HepG2 (cell line): ENCODE results near the gene CMIP. TPM values are rescaled to one million over a fixed set of nuclear protein-coding genes. Genes with fewer than 3 reads are reported as not detected.

ENCODE experiments used
- ATAC-seq: fragments of 200-7000 bp; cut with Tn5 transposase; 3 replicates; pipeline ENCODE4 v1.9.1; 2020; ENCODE audit warnings: mild to moderate bottlenecking, moderate library complexity
- BruUV-seq: library from RNA; stranded (reverse); fragments of 400-500 nt; replicated peaks from 2 replicates; lab custom pipeline; 2021; lab: Mats Ljungman, UMichigan
- CTCF ChIA-PET: fragments of 300-600 bp; formaldehyde crosslinking; extraction: SDS; loops from one replicate; lab custom pipeline; 2021; ENCODE audit warnings: low total read pairs, inconsistent platforms, low intra/inter-chr PET ratio; lab: Yijun Ruan, JAX
- POLR2A ChIA-PET: fragments of 350-600 bp; sonication (Branson Sonifier 250); formaldehyde crosslinking; loops from one replicate; lab custom pipeline; 2020; ENCODE audit warnings: antibody characterized with exemption, inconsistent platforms; lab: Yijun Ruan, JAX
- DNase-seq: peaks from one replicate; pipeline ENCODE4 v3.0.0-alpha.2; 2015; ENCODE audit warnings: low spot score
- FAIRE-seq: peaks from 3 replicates; lab custom pipeline; 2011; peaks lifted over from hg19 to GRCh38; lab: Jason Lieb, UNC
- H2AFZ ChIP-seq: one replicate; pipeline ENCODE4 v1.6.1; 2011; ENCODE audit warnings: low read length, inconsistent platforms
- H3K27ac ChIP-seq: fragments of 300-600 bp; 3 replicates; pipeline ENCODE4 v1.8.0; 2011; ENCODE audit warnings: mixed run types, mild to moderate bottlenecking, mixed read lengths, low read length, inconsistent platforms; ENCODE audit not compliant: insufficient read depth; ENCODE audit errors: extremely low read length
- H3K27me3 ChIP-seq, 2 experiments: fragments of 200-600 bp in 1 of 2; 2 replicates in 1 of 2; 3 replicates in 1 of 2; pipeline versions ENCODE4 v1.6.0 to v1.8.0; 2011; ENCODE audit warnings: low read length in 2 of 2, mild to moderate bottlenecking in 2 of 2, moderate library complexity in 2 of 2, inconsistent platforms in 1 of 2; ENCODE audit not compliant: insufficient read depth in 2 of 2, control insufficient read depth in 1 of 2
- H3K36me3 ChIP-seq, 2 experiments: fragments of 200-600 bp in 1 of 2; replicated peaks in 1 of 2; 2 replicates in 1 of 2; 3 replicates in 1 of 2; pipeline versions ENCODE4 v1.5.1 to v1.8.0; 2011; ENCODE audit warnings: low read length in 2 of 2, inconsistent platforms in 1 of 2; ENCODE audit not compliant: insufficient read depth in 2 of 2, control insufficient read depth in 1 of 2
- H3K4me1 ChIP-seq: 2 replicates; pipeline ENCODE4 v1.5.1; 2012; ENCODE audit warnings: low read length, inconsistent platforms; ENCODE audit not compliant: insufficient read depth
- H3K4me2 ChIP-seq: 2 replicates; pipeline ENCODE4 v1.6.0; 2011; ENCODE audit warnings: low read depth, low read length, inconsistent platforms
- H3K4me3 ChIP-seq, 3 experiments: fragments of 200-600 bp in 1 of 3; sonication (generic), shearing (Covaris generic) in 1 of 3; replicated peaks in 1 of 3; 2 replicates each; pipeline ENCODE4 v1.5.1; 2011 to 2016; ENCODE audit warnings: low read length in 3 of 3, inconsistent platforms in 2 of 3, low read depth in 2 of 3, mild to moderate bottlenecking in 2 of 3, control low read depth in 1 of 3, mixed read lengths in 1 of 3; ENCODE audit not compliant: insufficient read depth in 1 of 3
- H3K79me2 ChIP-seq: one replicate; pipeline ENCODE4 v1.6.1; 2011; ENCODE audit warnings: low read length, inconsistent platforms; ENCODE audit not compliant: insufficient read depth
- H3K9ac ChIP-seq: 2 replicates; pipeline ENCODE4 v1.6.0; 2011; ENCODE audit warnings: mild to moderate bottlenecking, low read depth, low read length, inconsistent platforms; ENCODE audit not compliant: insufficient read depth
- H3K9me3 ChIP-seq: 2 replicates; pipeline ENCODE4 v1.5.1; 2012; ENCODE audit warnings: mild to moderate bottlenecking, low read length
- H4K20me1 ChIP-seq: 2 replicates; pipeline ENCODE4 v1.6.0; 2011; ENCODE audit warnings: inconsistent platforms, mild to moderate bottlenecking, low read length, moderate library complexity; ENCODE audit not compliant: insufficient read depth
- AGO2 ChIP-seq: fragments of 200-400 bp; formaldehyde crosslinking; optimal IDR thresholded peaks from 2 replicates; pipeline ENCODE3; 2017; ENCODE audit warnings: mild to moderate bottlenecking, low read depth, low read length, moderate library complexity
- ETV5 ChIP-seq: IDR thresholded peaks from 2 replicates; pipeline ENCODE4 v1.6.1; 2018; ENCODE audit warnings: missing biosample characterization, missing genetic modification reagents, inconsistent platforms, borderline replicate concordance
- HNRNPL ChIP-seq: fragments of 200-400 bp; formaldehyde crosslinking; IDR thresholded peaks from 2 replicates; pipeline ENCODE4 v1.6.1; 2017; ENCODE audit warnings: mild to moderate bottlenecking, low read depth, low read length
- IRF1 ChIP-seq: sonication (generic); formaldehyde crosslinking; IDR thresholded peaks from 2 replicates; pipeline ENCODE4 v1.4.0; 2020; ENCODE audit warnings: low read depth, mild to moderate bottlenecking, missing genetic modification reagents
- JUND ChIP-seq: sonication (generic); formaldehyde crosslinking; IDR thresholded peaks from 2 replicates; pipeline ENCODE4 v1.8.0; 2022; ENCODE audit warnings: mild to moderate bottlenecking, missing genetic modification reagents
- KDM1A ChIP-seq: IDR thresholded peaks from 2 replicates; pipeline ENCODE4 v1.6.1; 2016; ENCODE audit warnings: missing compliant biosample characterization
- RBM22 ChIP-seq: fragments of 200-400 bp; formaldehyde crosslinking; optimal IDR thresholded peaks from 2 replicates; pipeline ENCODE3; 2017; ENCODE audit warnings: mild to moderate bottlenecking, low read length, moderate library complexity
- ZNF639 ChIP-seq: conservative IDR thresholded peaks from 2 replicates; pipeline ENCODE4 v1.6.1; 2018; ENCODE audit warnings: missing genetic modification reagents
- ZNF687 ChIP-seq: sonication (generic); formaldehyde crosslinking; IDR thresholded peaks from 2 replicates; pipeline ENCODE4 v1.5.1; 2020; ENCODE audit warnings: mild to moderate bottlenecking, missing genetic modification reagents, moderate library complexity
- WGBS: methylation state at CpG from one replicate; pipeline ENCODE4 v1.1.6; 2017; ENCODE audit warnings: low lambda C conversion rate; 5-methylcytosine and 5-hydroxymethylcytosine counted together
- in situ Hi-C: cut with HindIII; loops from 2 replicates; pipeline ENCODE4 v1.10.0; 2017; ENCODE audit warnings: low pct_unique_long_range_greater_than_20kb; ENCODE audit not compliant: extremely low pct_ligation_motif_present
- intact Hi-C: fragments of 100-400 bp; cut with micrococcal nuclease; formaldehyde crosslinking; loops from one replicate; pipeline ENCODE4 v1.10.0; 2022; ENCODE audit not compliant: unreplicated experiment
- polyA plus RNA-seq, 8 experiments: library from polyadenylated mRNA; depleted of rRNA in 3 of 8; stranded (reverse) in 7 of 8; unstranded in 1 of 8; fragments of >200 nt; fragmentation: Illumina TruSeq in 4 of 8; extraction: Trizol in 4 of 8; gene quantifications; 2 replicates each; pipeline versions ENCODE4 v1.2.1 to v1.2.3, GENCODE V29; 2011 to 2016; ENCODE audit warnings: low read depth in 4 of 8, missing spikeins in 1 of 8, mixed read lengths in 1 of 8; ENCODE audit not compliant: insufficient read depth in 1 of 8
- total RNA-seq, 5 experiments: library from RNA; depleted of rRNA; stranded (reverse); fragments of >200 nt; fragmentation: Illumina TruSeq; extraction: Trizol; gene quantifications; 2 replicates each; pipeline ENCODE4 v1.2.3, GENCODE V29; 2016; ENCODE audit warnings: low read depth in 1 of 5

CMIP gene
- total and polyA plus RNA-seq, 2 of the 13 experiments (the other 11 are each of a cell fraction or from before 2014, with no cell fraction given): 10.9 to 18.1 TPM

GRCh38 chr16:81668243-81669097, 223.9 kb downstream of the CMIP start:
- CTCF ChIA-PET: no interaction called here

More at GRCh38 chr16:81668243-81669097, 223.9 kb downstream of the CMIP start:
- H3K9me3 ChIP-seq: no peaks in the 10 kb centered on the region
- intact Hi-C loops: no loop called here
- DNase-seq (no peak), FAIRE-seq (no peak), ATAC-seq (peak; percentile 39)
- no TSS peak for BruUV-seq
- no peak overlapping the region for H3K27ac ChIP-seq
- 91% methylated on average over 20 of the region's 23 CpGs for WGBS
- H3K36me3 ChIP-seq: peaks cover 37 to 78% of the 10 kb centered on the region in 2 experiments
- H3K79me2 ChIP-seq: no peaks in the 10 kb centered on the region
- in situ Hi-C loops: no loop called here
- no peak overlapping the region for H3K9ac ChIP-seq
- POLR2A ChIA-PET: no interaction called here
- no peak overlapping the region for H3K4me2 ChIP-seq
- no peak overlapping the region for H2AFZ ChIP-seq
- H4K20me1 ChIP-seq: no peaks in the 10 kb centered on the region
- no peaks in the 10 kb centered on the region for H3K27me3 ChIP-seq
- no peak for TF ChIP-seq IRF1 (CRISPR knock-in tag)
- TF ChIP-seq RBM22: peak; percentile 81
- no peak for TF ChIP-seq JUND (CRISPR knock-in tag)
- TF ChIP-seq ETV5 (CRISPR knock-in tag): no peak
- no peak for TF ChIP-seq ZNF639 (CRISPR knock-in tag)
- TF ChIP-seq AGO2: peak; percentile 88
- 0 out of 2 replicates have a peak, but pooled peaks have one; percentile 54 for TF ChIP-seq HNRNPL
- peak; percentile 41 for TF ChIP-seq ZNF687
- no peak for TF ChIP-seq KDM1A
- H3K4me3 ChIP-seq: no peak overlapping the region
- H3K4me1 ChIP-seq: no peaks in the 10 kb centered on the region
